A549 (cell line): Measurements from ENCODE around the gene FBXO31. TPM values are rescaled to one million over a fixed set of nuclear protein-coding genes. Genes with fewer than 3 reads are reported as not detected.
"Not testable (repeated sequence)": the region's sequence is repeated elsewhere in the genome, so short reads cannot be mapped to it uniquely, and the experiment has no call there.

Source experiments
- ATAC-seq, 2 experiments: fragments of 200-7000 bp in 1 of 2; fragments of >200 bp in 1 of 2; cut with Nextera tagmentation in 1 of 2; cut with Tn5 transposase in 1 of 2; 3 replicates each; pipeline versions ENCODE4 v1.8.0 to v1.9.1; 2018 to 2020; ENCODE audit warnings: mild to moderate bottlenecking in 1 of 2, moderate library complexity in 1 of 2
- CTCF ChIA-PET: fragments of 300-600 bp; sonication (Branson Sonifier 250); formaldehyde crosslinking; extraction: SDS; loops from one replicate; lab custom pipeline; 2021; ENCODE audit warnings: antibody characterized with exemption, inconsistent platforms; lab: Yijun Ruan, JAX
- POLR2A ChIA-PET: fragments of 350-600 bp; formaldehyde crosslinking; extraction: SDS; loops from one replicate; lab custom pipeline; 2021; ENCODE audit warnings: antibody characterized with exemption, inconsistent platforms; lab: Yijun Ruan, JAX
- DNase-seq, 2 experiments: peaks; one replicate each; pipeline versions ENCODE4 v3.0.0 to v3.0.0-alpha.2; 2011 to 2016; ENCODE audit warnings: low read depth in 1 of 2, low spot score in 1 of 2
- FAIRE-seq: peaks from 2 replicates; lab custom pipeline; 2011; peaks lifted over from hg19 to GRCh38; lab: Jason Lieb, UNC
- H3K27ac ChIP-seq, 2 experiments: fragments of >200 bp; sonication (Bioruptor Twin); formaldehyde crosslinking; 3 replicates each; pipeline ENCODE4 v1.5.1; 2016 to 2017
- H3K4me1 ChIP-seq: fragments of >200 bp; sonication (Bioruptor Twin); formaldehyde crosslinking; 3 replicates; pipeline ENCODE4 v1.6.1; 2016
- H3K4me2 ChIP-seq: fragments of >200 bp; sonication (Bioruptor Twin); formaldehyde crosslinking; 3 replicates; pipeline ENCODE4 v1.6.1; 2016
- H3K4me3 ChIP-seq: fragments of >200 bp; sonication (Bioruptor Twin); formaldehyde crosslinking; 3 replicates; pipeline ENCODE4 v1.5.1; 2016
- H3K9me3 ChIP-seq: fragments of >200 bp; sonication (Bioruptor Twin); formaldehyde crosslinking; 3 replicates; pipeline ENCODE4 v1.6.1; 2016
- ATOH8 ChIP-seq: fragments of 250-450 bp; sonication (Bioruptor Pico); IDR thresholded peaks from 2 replicates; pipeline ENCODE4 v1.5.0; 2020; ENCODE audit warnings: low read depth, mild to moderate bottlenecking, moderate library complexity
- BHLHE40 ChIP-seq: IDR thresholded peaks from 2 replicates; pipeline ENCODE4 v1.6.1; 2012; ENCODE audit warnings: low read depth, low read length, inconsistent platforms
- HDAC2 ChIP-seq: fragments of 200-600 bp; sonication (generic); IDR thresholded peaks from 2 replicates; pipeline ENCODE4 v1.6.1; 2016
- JUN ChIP-seq, 2 experiments: fragments of >200 bp; sonication (Bioruptor Twin); formaldehyde crosslinking; IDR thresholded peaks; 2 replicates in 1 of 2; 3 replicates in 1 of 2; pipeline ENCODE4 v1.6.1; 2016 to 2017
- JUNB ChIP-seq: fragments of >200 bp; sonication (Bioruptor Twin); formaldehyde crosslinking; IDR thresholded peaks from 2 replicates; pipeline ENCODE4 v1.6.1; 2016
- KDM1A ChIP-seq: fragments of 200-600 bp; sonication (generic); IDR thresholded peaks from 2 replicates; pipeline ENCODE4 v1.6.1; 2016; ENCODE audit warnings: low read depth, mild to moderate bottlenecking
- KDM5A ChIP-seq: fragments of 200-600 bp; sonication (generic); IDR thresholded peaks from 2 replicates; pipeline ENCODE4 v1.6.1; 2016; ENCODE audit warnings: antibody characterized with exemption, mild to moderate bottlenecking
- MAFK ChIP-seq: fragments of 450-650 bp; IDR thresholded peaks from 2 replicates; pipeline ENCODE4 v1.6.1; 2014; ENCODE audit not compliant: partially characterized antibody
- MAX ChIP-seq: IDR thresholded peaks from 2 replicates; pipeline ENCODE4 v1.6.1; 2012
- MAZ ChIP-seq: fragments of 150-350 bp; IDR thresholded peaks from 2 replicates; pipeline ENCODE4 v1.6.1; 2014; ENCODE audit warnings: antibody characterized with exemption, low read depth, low read length, borderline replicate concordance
- NFE2L2 ChIP-seq: fragments of 150-350 bp; conservative IDR thresholded peaks from 2 replicates; pipeline ENCODE4 v1.6.1; 2014; ENCODE audit warnings: low read length
- NR3C1 ChIP-seq: fragments of >200 bp; sonication (Bioruptor Twin); formaldehyde crosslinking; IDR thresholded peaks from 3 replicates; pipeline ENCODE4 v1.6.1; 2017
- RARB ChIP-seq: fragments of 250-450 bp; sonication (Bioruptor Pico); IDR thresholded peaks from 2 replicates; pipeline ENCODE4 v1.8.0; 2021; ENCODE audit warnings: mild to moderate bottlenecking, moderate library complexity
- RCOR1 ChIP-seq: fragments of 150-350 bp; IDR thresholded peaks from 2 replicates; pipeline ENCODE4 v1.6.1; 2014; ENCODE audit warnings: antibody characterized with exemption, low read length, low read depth
- TP53 ChIP-seq: fragments of 250-450 bp; sonication (Bioruptor Pico); IDR thresholded peaks from 2 replicates; pipeline ENCODE4 v1.5.0; 2021; ENCODE audit warnings: mild to moderate bottlenecking, moderate library complexity
- WGBS: methylation state at CpG from one replicate; pipeline ENCODE4 v1.1.6; 2017; ENCODE audit errors: missing lambda C conversion rate; 5-methylcytosine and 5-hydroxymethylcytosine counted together
- polyA plus RNA-seq, 4 experiments: library from polyadenylated mRNA; depleted of rRNA in 3 of 4; stranded (reverse); fragments of >200 nt; fragmentation: RNase III in 1 of 4; extraction: RNeasy Plus Mini Kit Qiagen cat#74134 plus additional on column Dnase treatment in 1 of 4; gene quantifications; 2 replicates in 3 of 4; 3 replicates in 1 of 4; pipeline ENCODE4 v1.2.3, GENCODE V29; 2011 to 2017
- TF ChIP-seq, protein P1 (sequence below): fragments of >200 bp; sonication (Bioruptor Twin); formaldehyde crosslinking; IDR thresholded peaks from 3 replicates; pipeline ENCODE4 v1.5.1; 2016

The FBXO31 gene
- polyA plus RNA-seq, 2 of the 4 experiments (the other 2 are of a cell fraction), result 10.5 to 11.1 TPM

- peak; percentile 72; the same call in 1 of the 2 replicates for TF ChIP-seq ATOH8
- no peak for TF ChIP-seq TP53 (CRISPR knock-in tag)
- TF ChIP-seq MAZ, result no peak
- no peak for TF ChIP-seq MAFK
- TF ChIP-seq RARB (CRISPR knock-in tag), result no peak
- peak; percentile 89; the same call in 1 of the 2 replicates for TF ChIP-seq HDAC2
- peak in 1 of 2 experiments; percentile 4; a peak in 2 of 5 replicates for TF ChIP-seq JUN (IDR thresholded peaks at IDR 0.05)
- no peak for TF ChIP-seq JUNB
- no peak for TF ChIP-seq NR3C1
These were observed 742 bp upstream of the FBXO31 start (continued) for GRCh38 chr16:87384162-87384874.

DNA sequence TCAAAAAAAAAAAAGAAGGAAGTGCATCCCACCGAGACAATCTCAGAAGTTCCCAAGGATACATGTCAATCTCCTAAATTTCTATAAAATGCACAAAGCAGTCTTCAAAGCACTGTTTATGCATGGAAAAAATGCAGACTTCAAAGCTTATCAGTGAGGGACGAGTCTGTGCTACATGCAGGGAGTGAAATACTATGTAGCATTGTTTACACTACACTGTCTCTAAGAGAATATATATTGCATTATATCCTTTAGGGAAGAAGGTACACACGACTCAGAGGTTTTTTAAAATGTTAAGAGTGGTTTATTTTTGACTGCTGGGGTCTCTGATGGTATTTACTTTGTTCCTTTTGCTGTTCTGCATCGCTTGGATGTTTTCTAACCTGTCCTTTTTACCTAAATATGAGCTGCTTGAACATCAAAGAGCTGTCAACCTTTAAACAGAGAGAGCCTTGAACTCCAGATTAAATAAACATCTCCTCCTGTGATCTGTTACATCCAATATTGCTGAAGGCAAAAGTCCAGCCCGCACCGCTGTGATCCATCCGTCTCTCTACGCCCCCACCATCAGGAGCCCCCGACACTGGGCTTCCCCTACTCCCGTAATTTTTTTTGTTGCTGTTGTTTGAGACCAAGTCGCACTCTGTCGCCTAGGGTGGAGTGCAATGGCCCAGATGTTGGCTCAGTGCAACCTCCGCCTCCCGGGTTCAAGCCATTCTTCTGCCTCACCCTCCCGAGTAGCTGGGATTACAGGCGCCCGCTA lies 1.4 kb downstream of the FBXO31 start:
- TF ChIP-seq NR3C1 (no peak), KDM1A (no peak)
- TF ChIP-seq, all 56 proteins: peak for 0
- Histone ChIP-seq H3K4me2 (peak overlapping the region; percentile 85), H3K27ac (peak overlapping the region; percentile 86 to 94), H3K9me3 (no peaks in the 10 kb centered on the region), H3K4me3 (peak overlapping the region; percentile 89), H3K4me1 (peaks cover 36% of the 10 kb centered on the region)
- POLR2A ChIA-PET, result interaction anchor here (1.9 to 2.6 kb wide), 3 partner anchors 9 to 65 kb away, joined by 6 to 20 read pairs (median 19); partner anchors contain the start of gene C16orf95
- WGBS, result 18% methylated on average over 17 of the region's 17 CpGs
- FAIRE-seq (no peak), ATAC-seq (no peak), DNase-seq (no peak)
- CTCF ChIA-PET, result interaction anchor here (1.1 to 4.0 kb wide), 6 partner anchors 9 to 254 kb away, joined by 3 to 20 read pairs (median 10); no protein-coding TSS in a partner anchor

- H3K4me3 ChIP-seq, result no peak overlapping the region
- 0 out of 3 replicates have a peak overlapping the region, but pooled peaks have one; percentile 85 for H3K4me2 ChIP-seq
- FAIRE-seq (no peak), DNase-seq (no peak), ATAC-seq (no peak)
- ChIA-PET POLR2A (interaction anchor here (0.6 kb wide), 1 partner anchor 1180 kb away, joined by 13 read pairs; no protein-coding TSS in a partner anchor), CTCF (interaction anchor here (0.8 to 4.0 kb wide), 2 partner anchors 58 to 255 kb away, joined by 3 to 18 read pairs; no protein-coding TSS in a partner anchor)
- peaks cover 38% of the 10 kb centered on the region for H3K4me1 ChIP-seq
- TF ChIP-seq MAX, result no peak
- no peak for TF ChIP-seq KDM5A
- no peak for TF ChIP-seq BHLHE40
- no peak for TF ChIP-seq RCOR1
- no peak overlapping the region for H3K27ac ChIP-seq
- no peaks in the 10 kb centered on the region for H3K9me3 ChIP-seq
- WGBS, result 80% methylated on average over 4 of the region's 4 CpGs
These were observed 2.7 kb downstream of the FBXO31 start for GRCh38 chr16:87380881-87381280.

DNA sequence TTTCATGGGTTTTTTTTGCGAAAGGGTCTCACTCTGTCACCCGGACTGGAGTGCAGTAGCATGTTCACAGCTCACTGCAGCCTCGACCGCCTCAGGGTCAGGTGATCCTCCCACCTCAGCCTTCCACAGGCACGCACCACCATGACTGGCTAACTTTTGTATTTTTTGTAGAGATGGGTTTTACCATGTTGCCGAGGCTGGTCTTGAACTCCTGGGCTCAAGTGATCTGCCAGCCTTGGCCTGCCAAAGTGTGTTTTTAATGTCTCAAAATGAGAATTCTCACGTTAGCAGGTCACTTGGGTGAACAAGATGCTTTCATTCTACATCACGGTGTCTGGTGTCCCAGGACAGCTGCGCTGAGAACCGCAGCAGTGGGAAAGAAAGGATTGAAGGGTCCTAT lies 3.2 kb downstream of the FBXO31 start:
- no peak overlapping the region for H3K4me3 ChIP-seq
- peaks cover 43% of the 10 kb centered on the region for H3K4me1 ChIP-seq
- ATAC-seq (no peak), DNase-seq (no peak), FAIRE-seq (no peak)
- no peak overlapping the region for H3K4me2 ChIP-seq
- POLR2A ChIA-PET, result interaction anchor here (0.6 kb wide), 1 partner anchor 1180 kb away, joined by 13 read pairs; no protein-coding TSS in a partner anchor
- CTCF ChIA-PET, result interaction anchor here (0.8 to 4.0 kb wide), 2 partner anchors 57 to 256 kb away, joined by 3 to 18 read pairs; no protein-coding TSS in a partner anchor
- TF ChIP-seq, protein P1, sequence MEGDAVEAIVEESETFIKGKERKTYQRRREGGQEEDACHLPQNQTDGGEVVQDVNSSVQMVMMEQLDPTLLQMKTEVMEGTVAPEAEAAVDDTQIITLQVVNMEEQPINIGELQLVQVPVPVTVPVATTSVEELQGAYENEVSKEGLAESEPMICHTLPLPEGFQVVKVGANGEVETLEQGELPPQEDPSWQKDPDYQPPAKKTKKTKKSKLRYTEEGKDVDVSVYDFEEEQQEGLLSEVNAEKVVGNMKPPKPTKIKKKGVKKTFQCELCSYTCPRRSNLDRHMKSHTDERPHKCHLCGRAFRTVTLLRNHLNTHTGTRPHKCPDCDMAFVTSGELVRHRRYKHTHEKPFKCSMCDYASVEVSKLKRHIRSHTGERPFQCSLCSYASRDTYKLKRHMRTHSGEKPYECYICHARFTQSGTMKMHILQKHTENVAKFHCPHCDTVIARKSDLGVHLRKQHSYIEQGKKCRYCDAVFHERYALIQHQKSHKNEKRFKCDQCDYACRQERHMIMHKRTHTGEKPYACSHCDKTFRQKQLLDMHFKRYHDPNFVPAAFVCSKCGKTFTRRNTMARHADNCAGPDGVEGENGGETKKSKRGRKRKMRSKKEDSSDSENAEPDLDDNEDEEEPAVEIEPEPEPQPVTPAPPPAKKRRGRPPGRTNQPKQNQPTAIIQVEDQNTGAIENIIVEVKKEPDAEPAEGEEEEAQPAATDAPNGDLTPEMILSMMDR, result no peak
- no peak for TF ChIP-seq NFE2L2
- WGBS, result 91% methylated on average over 10 of the region's 10 CpGs
- no peaks in the 10 kb centered on the region for H3K9me3 ChIP-seq
- no peak overlapping the region for H3K27ac ChIP-seq

- ATAC-seq, H3K9me3 ChIP-seq, H3K4me3 ChIP-seq, DNase-seq, H3K27ac ChIP-seq, POLR2A ChIA-PET, FAIRE-seq: not testable (repeated sequence)
- Histone ChIP-seq H3K4me2 (peak overlapping the region; percentile 39), H3K4me1 (peaks cover 38% of the 10 kb centered on the region)
- 72% methylated on average over 3 of the region's 3 CpGs for WGBS
- CTCF ChIA-PET, result interaction anchor here (4.0 kb wide), 1 partner anchor 257 kb away, joined by 18 read pairs; no protein-coding TSS in a partner anchor
These were observed 4.2 kb downstream of the FBXO31 start for GRCh38 chr16:87379312-87379752.
